ENCODE measurements around the gene BORCS6. TPM values are rescaled to one million over a fixed set of nuclear protein-coding genes. Genes with fewer than 3 reads are reported as not detected.

Gene BORCS6
- total and polyA plus RNA-seq, 2 donors (not counting 1 experiment from before 2014, with no cell fraction given) = 9.7 to 20.2 TPM

- ChIA-PET POLR2A (interaction anchor here (0.6 to 2.0 kb wide), 4 partner anchors 9 to 62 kb away, joined by 3 to 9 read pairs (median 6); no protein-coding TSS in a partner anchor), CTCF (interaction anchor here (1.0 to 1.9 kb wide), 6 partner anchors 9 to 67 kb away, joined by 3 to 7 read pairs (median 4); no protein-coding TSS in a partner anchor)
- Histone ChIP-seq H2AFZ (ENCODE audit: insufficient read depth, low read depth, low read length, poor library complexity, severe bottlenecking) (peak overlapping the region; percentile 99), H3K4me1 (ENCODE audit: control insufficient read depth in 2 of 2, insufficient read depth in 2 of 2, low read length in 2 of 2) (peaks cover 24 to 37% of the 10 kb centered on the region in 2 donors), H3K4me3 (ENCODE audit: control extremely low read depth in 1 of 5, extremely low read depth in 1 of 5, insufficient read depth in 1 of 5, low read depth in 2 of 5, low read length in 4 of 5) (peak overlapping the region in 4 of 5 experiments; percentile 48 to 87 (median 74)), H4K20me1 (ENCODE audit: control insufficient read depth, insufficient read depth, low read length, poor library complexity, severe bottlenecking) (no peaks in the 10 kb centered on the region), H3K79me2 (ENCODE audit: control insufficient read depth, insufficient read depth, low read length) (peaks cover 5% of the 10 kb centered on the region), H3K27ac (ENCODE audit: low read length in 2 of 2) (peak overlapping the region; percentile 43 to 77), H3K27me3 (replicated peaks in 1 of 4; ENCODE audit: control extremely low read depth in 1 of 4, control insufficient read depth in 3 of 4, insufficient read depth in 4 of 4, low read length in 3 of 4) (no peaks in the 10 kb centered on the region), H3K9ac (ENCODE audit: low read length) (peak overlapping the region; percentile 83), H3K4me2 (replicated peaks; ENCODE audit: low read depth, low read length, poor library complexity, severe bottlenecking) (peak overlapping the region; percentile 97), H3K9me3 (ENCODE audit: control extremely low read depth in 1 of 3, control insufficient read depth in 2 of 3, insufficient read depth in 1 of 3, low read length in 2 of 3) (no peaks in the 10 kb centered on the region), H3K36me3 (replicated peaks in 1 of 2; ENCODE audit: control extremely low read depth in 1 of 2, control insufficient read depth in 1 of 2, extremely low read depth in 1 of 2, insufficient read depth in 2 of 2, low read length in 1 of 2) (no peaks in the 10 kb centered on the region)
- no peak for DNase-seq
- WGBS (ENCODE audit: insufficient coverage) = 95% methylated on average over 19 of the region's 19 CpGs
- TF ChIP-seq CTCF (IDR thresholded peaks at IDR 0.05) (no peak), EZH2 (IDR thresholded peaks at IDR 0.05; ENCODE audit: borderline replicate concordance, insufficient read depth, low read depth, low read length, poor library complexity, severe bottlenecking) (no peak)
- Mint-ChIP-seq H3K27me3 (no peaks in the 10 kb centered on the region), H3K27ac (peak overlapping the region; percentile 96), H3K4me1 (peaks cover 44% of the 10 kb centered on the region), H3K4me3 (peak overlapping the region; percentile 94), H3K9me3 (ENCODE audit: insufficient read depth) (no peaks in the 10 kb centered on the region)
- ATAC-seq (ENCODE audit: low read depth) = no peak
- intact Hi-C loops (cut with micrococcal nuclease) = no loop called here
Observed at GRCh38 chr17:8176998-8177731, 12.8 kb downstream of the BORCS6 start.
